NCI-H146 treated with DMSO at 0.1 percent for 48 hours (cell line): Measurements from ENCODE around the gene RBM15B.

Experiments used
- DNase-seq: peaks from one replicate; lab custom pipeline; 2025; ENCODE audit not compliant: unreplicated experiment; lab: John Stamatoyannopoulos, UW

RBM15B gene

GRCh38 chr3:51441282-51442030, 50.4 kb downstream of the RBM15B start:
- no peak for DNase-seq

GRCh38 chr3:51445544-51446280, 54.6 kb downstream of the RBM15B start:
- DNase-seq, result no peak
